ACC112 (cell line): Measurements from ENCODE around the gene TXN2.
"Not testable (repeated sequence)": the region's sequence is repeated elsewhere in the genome, so short reads cannot be mapped to it uniquely, and the experiment has no call there.

Source experiments
- H2AFZ ChIP-seq: fragments of 200-600 bp; sonication (generic); one replicate; pipeline ENCODE4 v1.6.0; 2017; ENCODE audit warnings: antibody characterized with exemption, low read length; ENCODE audit not compliant: unreplicated experiment
- H3K27ac ChIP-seq: fragments of 200-600 bp; sonication (generic); 2 replicates; pipeline ENCODE4 v1.5.1; 2014; ENCODE audit warnings: low read depth, mild to moderate bottlenecking, antibody characterized with exemption, low read length, moderate library complexity
- H3K27me3 ChIP-seq: fragments of 200-600 bp; sonication (generic); 2 replicates; pipeline ENCODE4 v1.6.1; 2014; ENCODE audit warnings: mild to moderate bottlenecking, antibody characterized with exemption, low read length, moderate library complexity, mixed read lengths; ENCODE audit not compliant: insufficient read depth
- H3K36me3 ChIP-seq: fragments of 200-600 bp; sonication (generic); 2 replicates; pipeline ENCODE4 v1.6.1; 2016; ENCODE audit warnings: mild to moderate bottlenecking, antibody characterized with exemption, low read length, moderate library complexity, mixed read lengths; ENCODE audit not compliant: insufficient read depth
- H3K4me1 ChIP-seq: fragments of 200-600 bp; sonication (generic); one replicate; pipeline ENCODE4 v1.6.1; 2016; ENCODE audit warnings: low read length, mixed read lengths; ENCODE audit not compliant: insufficient read depth, unreplicated experiment, control insufficient read depth
- H3K4me3 ChIP-seq: fragments of 200-600 bp; sonication (generic); 2 replicates; pipeline ENCODE4 v1.5.1; 2014; ENCODE audit warnings: mild to moderate bottlenecking, low read depth, low read length
- H3K79me2 ChIP-seq: fragments of 200-600 bp; sonication (generic); one replicate; pipeline ENCODE4 v1.6.0; 2016; ENCODE audit warnings: low read length; ENCODE audit not compliant: control insufficient read depth, unreplicated experiment, insufficient read depth

The TXN2 gene

DNA sequence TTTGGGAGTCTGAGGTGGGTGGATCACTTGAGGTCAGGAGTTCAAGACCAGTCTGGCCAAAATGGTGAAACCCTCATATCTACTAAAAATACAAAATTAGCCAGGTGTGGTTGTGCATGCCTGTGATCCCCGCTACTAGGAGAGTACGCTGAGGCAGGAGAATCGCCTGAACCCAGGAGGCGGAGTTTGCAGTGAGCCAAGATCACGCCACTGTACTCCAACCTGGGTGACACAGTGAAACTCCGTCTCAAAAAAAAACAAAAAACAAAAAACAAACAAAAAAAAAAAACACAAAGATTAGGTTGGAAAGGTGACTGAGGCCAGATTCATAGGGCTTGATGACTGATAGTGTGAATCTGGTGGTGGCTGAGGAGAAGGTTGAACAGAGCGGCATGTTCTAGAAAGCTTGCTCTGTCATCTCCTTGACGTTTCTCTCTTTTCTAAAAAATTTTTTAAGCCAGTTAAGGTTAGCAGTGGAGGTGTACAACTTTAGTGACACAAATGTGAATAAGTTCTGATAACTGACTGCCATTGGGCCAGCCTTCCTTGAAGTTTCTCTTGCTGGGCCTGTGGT, 40.9 kb downstream of the TXN2 start:
- no peak overlapping the region for H3K4me3 ChIP-seq
- no peaks in the 10 kb centered on the region for H3K79me2 ChIP-seq
- no peak overlapping the region for H3K27ac ChIP-seq
- H3K4me1 ChIP-seq: peaks cover 11% of the 10 kb centered on the region
- H2AFZ ChIP-seq: no peak overlapping the region
- no peaks in the 10 kb centered on the region for H3K27me3 ChIP-seq
- H3K36me3 ChIP-seq: no peaks in the 10 kb centered on the region

DNA sequence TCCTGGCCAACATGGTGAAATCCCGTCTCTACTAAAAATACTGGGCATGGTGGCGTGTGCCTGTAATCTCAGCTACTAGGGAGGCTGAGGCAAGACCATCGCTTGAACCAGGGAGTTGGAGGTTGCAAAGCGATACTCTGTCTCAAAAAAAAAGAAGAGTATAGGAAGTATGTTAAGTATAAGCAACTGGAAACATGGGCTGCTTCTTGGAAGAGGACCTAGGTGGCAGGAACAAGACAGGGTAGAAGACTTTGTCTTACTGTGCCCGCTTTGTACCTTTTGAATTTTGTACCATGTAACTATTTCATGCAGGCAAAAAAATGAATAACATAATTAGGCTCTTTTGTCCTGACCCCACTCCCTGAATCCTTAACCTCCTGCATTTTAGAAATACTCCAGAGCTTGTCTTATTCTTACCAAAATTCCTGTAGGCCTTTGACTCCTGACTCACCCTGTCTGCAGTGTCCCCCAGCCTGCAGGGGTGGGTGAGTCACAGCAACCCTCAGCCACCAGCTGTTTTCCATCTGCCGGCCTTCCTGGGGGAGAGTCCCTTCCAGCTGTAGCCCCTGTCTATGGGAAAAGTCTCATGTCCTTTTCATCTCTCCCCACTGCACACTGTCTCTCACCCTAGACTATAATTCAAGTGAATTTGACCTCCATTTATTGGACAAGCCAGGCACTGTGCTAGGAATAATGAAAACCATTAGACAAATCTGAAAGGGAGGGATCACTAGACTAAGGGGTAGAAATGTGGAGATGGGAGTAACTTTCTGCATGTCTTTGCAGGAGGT, 41.8 kb downstream of the TXN2 start:
- peaks cover 11% of the 10 kb centered on the region for H3K4me1 ChIP-seq
- no peak overlapping the region for H2AFZ ChIP-seq
- no peaks in the 10 kb centered on the region for H3K27me3 ChIP-seq
- no peak overlapping the region for H3K27ac ChIP-seq
- no peak overlapping the region for H3K4me3 ChIP-seq
- no peaks in the 10 kb centered on the region for H3K79me2 ChIP-seq
- no peaks in the 10 kb centered on the region for H3K36me3 ChIP-seq

DNA sequence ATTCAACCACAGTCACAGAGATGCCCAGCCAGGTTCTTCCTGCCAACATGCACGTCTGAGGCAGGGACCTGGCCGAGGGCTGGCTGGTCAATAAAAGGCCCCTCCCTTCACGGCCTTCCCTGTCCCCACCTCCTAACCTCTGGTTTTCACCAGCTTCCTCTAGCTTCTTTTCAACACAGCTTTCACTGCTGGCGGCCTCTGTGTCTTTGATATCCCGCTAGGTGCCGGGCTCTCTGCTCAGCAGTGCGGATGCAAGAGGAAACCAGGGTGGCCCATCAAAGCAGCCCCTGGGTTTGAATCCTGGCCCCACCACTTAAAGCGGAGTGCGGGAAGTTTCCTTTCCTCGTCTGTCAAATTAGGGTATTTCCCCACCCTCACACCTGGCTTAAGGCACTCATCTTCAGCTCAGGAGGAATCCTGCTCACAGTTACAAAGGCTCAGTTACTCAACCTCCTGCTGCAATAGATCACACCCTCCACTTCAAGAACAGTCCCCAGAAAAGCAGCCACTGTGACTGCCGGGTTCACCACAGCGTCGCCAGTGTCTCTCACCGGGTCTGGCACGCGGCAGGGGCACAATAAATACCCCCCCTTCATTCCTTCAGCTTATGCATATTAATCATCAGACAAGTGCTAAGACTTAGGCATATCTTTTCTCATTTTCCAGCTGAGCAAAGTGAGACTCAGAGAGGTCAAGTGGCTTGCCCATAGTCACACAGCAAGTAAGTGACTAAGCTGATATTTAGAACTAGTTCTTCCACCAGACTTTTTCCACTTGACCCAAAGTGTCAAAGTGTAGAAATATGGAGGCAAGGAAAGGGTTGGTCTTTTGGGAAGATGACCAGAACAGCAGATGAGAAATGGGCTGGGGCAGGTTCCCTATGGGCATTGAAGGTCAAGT, 45.7 kb downstream of the TXN2 start:
- no peak overlapping the region for H2AFZ ChIP-seq
- no peak overlapping the region for H3K27ac ChIP-seq
- H3K36me3 ChIP-seq: no peaks in the 10 kb centered on the region
- H3K27me3 ChIP-seq: no peaks in the 10 kb centered on the region
- H3K4me3 ChIP-seq: no peak overlapping the region
- H3K79me2 ChIP-seq: no peaks in the 10 kb centered on the region
- H3K4me1 ChIP-seq: peaks cover 19% of the 10 kb centered on the region

DNA sequence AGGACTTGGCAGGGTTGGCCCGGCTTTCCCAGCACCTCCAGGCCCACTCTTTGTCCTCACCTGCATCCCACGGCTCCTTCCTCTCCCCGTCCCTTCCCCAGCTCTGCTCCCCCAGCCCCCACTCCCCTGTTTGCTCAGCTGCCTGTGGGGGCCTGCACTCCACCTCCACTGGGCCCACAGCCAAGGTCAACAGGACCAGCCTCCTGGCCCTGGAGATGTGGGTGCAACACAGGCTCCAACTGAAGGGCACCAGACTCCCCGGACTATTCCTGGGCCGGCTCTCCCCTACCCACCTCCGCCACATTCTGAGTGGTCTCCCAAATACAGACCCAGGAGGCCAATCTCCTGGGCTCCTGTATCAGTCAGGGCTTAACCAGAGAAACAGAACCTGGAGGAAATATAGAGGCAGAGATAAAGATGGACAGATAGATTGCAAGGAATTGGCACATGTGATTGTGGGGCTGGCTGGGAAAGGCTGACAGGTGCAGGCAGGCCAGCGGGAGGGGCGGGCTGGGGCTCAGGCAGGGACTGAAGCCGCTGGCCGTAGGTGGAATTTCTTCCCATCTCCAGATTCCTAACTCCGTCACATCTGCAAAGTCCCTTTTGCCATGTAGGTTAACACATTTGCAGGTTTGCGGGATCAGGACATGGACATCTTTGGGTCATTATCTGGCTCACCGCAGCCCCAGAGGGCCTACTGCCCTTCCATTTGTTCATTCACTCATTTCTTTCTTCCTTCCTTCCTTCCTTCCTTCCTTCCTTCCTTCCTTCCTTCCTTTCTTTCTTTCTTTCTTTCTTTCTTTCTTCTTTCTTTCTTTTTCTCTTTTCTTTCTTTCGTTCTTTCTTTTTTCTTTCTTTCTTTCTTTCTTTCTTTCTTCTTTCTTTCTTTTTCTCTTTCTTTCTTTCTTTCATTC, 47.9 kb downstream of the TXN2 start:
- Histone ChIP-seq H3K36me3 (no peaks in the 10 kb centered on the region), H3K27ac (no peak overlapping the region), H3K27me3 (no peaks in the 10 kb centered on the region), H3K79me2 (no peaks in the 10 kb centered on the region), H3K4me3 (no peak overlapping the region), H2AFZ (no peak overlapping the region), H3K4me1 (peaks cover 8% of the 10 kb centered on the region)

DNA sequence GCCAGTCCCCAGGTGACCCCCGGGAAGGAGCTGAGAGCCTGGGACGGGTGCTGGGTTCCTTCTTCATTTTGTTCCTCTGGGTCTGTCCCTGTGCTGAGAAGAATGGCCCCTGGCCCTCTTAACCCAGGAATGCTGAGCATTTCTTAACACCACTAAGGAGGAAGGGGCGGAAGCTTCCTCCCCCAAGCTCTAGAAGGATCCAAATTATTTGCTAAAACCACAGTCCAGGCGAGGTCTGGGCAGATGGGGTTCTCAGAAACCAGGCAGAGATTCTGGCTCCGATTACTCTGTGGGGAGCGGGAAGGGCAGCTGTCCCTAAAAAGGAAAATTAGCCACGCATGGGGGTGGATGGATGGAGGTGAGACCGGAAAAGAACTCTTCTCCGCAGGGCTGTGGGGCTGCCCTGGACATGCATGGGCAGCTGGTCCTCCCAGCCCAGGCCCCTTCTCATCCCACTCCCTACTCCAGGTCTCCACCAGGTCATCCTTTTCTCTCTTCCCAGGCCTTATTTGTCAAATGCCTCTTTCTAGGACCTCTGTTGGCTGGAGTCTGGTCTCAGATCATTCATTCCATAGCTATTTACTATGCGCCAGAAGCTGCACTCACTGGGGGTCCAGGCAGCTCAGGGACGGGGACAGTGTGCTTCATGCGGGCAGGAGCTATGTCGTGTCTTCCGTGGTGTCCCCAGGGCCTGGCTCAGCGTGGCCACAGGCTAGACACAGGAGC, 48.7 kb downstream of the TXN2 start:
- no peaks in the 10 kb centered on the region for H3K36me3 ChIP-seq
- peaks cover 8% of the 10 kb centered on the region for H3K4me1 ChIP-seq
- H3K27ac ChIP-seq: no peak overlapping the region

DNA sequence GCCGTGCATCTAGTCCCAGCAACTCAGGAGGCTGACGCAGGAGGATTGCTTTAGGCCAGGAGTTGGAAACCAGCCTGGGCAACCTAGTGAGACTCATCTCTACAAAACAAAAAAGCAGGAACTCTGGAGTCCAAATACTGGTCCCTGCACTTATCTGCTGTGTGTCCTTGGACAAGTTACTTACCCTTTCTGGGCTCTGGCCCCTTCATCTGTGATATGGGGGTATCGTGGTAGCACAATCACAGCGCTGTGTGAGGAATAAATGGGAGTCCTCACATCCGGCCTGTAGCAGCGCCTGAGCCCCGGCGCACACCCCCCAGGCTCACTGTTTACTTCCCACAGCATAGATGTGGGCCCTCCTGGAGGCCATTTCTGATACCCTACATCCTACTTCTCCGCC, 49.5 kb downstream of the TXN2 start:
- H3K4me1 ChIP-seq: peaks cover 8% of the 10 kb centered on the region
- no peaks in the 10 kb centered on the region for H3K36me3 ChIP-seq
- no peak overlapping the region for H3K4me3 ChIP-seq
- H3K79me2 ChIP-seq: no peaks in the 10 kb centered on the region
- H2AFZ ChIP-seq: no peak overlapping the region
- no peak overlapping the region for H3K27ac ChIP-seq
- no peaks in the 10 kb centered on the region for H3K27me3 ChIP-seq

More for the DNA sequence above, 48.7 kb downstream of the TXN2 start:
- Histone ChIP-seq H3K4me3 (no peak overlapping the region), H3K79me2 (no peaks in the 10 kb centered on the region), H2AFZ (no peak overlapping the region), H3K27me3 (no peaks in the 10 kb centered on the region)

DNA sequence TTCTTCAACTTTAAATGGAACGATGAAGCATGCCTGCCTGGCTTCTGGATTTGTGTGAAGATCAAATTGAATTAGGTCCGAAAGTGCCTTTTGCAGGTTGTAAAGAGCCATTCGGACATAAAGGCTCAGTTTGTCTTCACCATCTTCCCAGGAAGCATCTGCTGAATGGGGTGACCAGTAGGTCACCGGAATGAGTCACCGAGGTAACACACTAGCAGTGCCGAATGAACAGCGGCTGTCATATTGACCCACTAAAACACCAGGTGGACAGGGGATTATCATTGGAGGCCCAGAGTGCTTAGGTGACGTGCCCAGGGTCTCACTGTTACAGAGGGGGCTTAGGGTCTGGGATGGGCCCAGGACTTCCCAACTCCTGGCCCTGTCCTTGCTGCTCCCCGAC, 50.6 kb downstream of the TXN2 start:
- H3K36me3 ChIP-seq: no peaks in the 10 kb centered on the region
- H3K27me3 ChIP-seq: no peaks in the 10 kb centered on the region
- H3K79me2 ChIP-seq: no peaks in the 10 kb centered on the region
- no peak overlapping the region for H3K4me3 ChIP-seq
- no peak overlapping the region for H2AFZ ChIP-seq
- H3K27ac ChIP-seq: no peak overlapping the region
- peaks cover 15% of the 10 kb centered on the region for H3K4me1 ChIP-seq

DNA sequence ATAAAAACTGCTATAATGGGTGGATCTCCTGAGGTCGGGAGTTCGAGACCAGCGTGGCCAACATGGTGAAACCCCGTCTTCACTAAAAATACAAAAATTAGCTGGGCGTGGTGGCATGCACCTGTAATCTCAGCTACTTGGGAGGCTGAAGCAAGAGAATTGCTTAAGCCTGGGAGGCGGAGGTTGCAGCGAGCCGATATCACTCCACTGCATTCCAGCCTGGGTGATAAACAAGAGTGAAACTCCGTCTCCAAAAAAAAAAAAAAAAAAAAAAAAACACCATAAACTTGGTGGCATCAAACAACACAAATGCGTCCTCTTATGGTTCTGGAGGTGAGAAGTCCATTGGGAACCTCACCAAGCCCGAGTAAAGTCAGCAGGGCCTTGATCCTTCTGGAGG, 53.5 kb downstream of the TXN2 start:
- H3K36me3 ChIP-seq, H3K79me2 ChIP-seq, H3K4me3 ChIP-seq, H3K27ac ChIP-seq, H2AFZ ChIP-seq, H3K27me3 ChIP-seq: not testable (repeated sequence)
- H3K4me1 ChIP-seq: peaks cover 13% of the 10 kb centered on the region

DNA sequence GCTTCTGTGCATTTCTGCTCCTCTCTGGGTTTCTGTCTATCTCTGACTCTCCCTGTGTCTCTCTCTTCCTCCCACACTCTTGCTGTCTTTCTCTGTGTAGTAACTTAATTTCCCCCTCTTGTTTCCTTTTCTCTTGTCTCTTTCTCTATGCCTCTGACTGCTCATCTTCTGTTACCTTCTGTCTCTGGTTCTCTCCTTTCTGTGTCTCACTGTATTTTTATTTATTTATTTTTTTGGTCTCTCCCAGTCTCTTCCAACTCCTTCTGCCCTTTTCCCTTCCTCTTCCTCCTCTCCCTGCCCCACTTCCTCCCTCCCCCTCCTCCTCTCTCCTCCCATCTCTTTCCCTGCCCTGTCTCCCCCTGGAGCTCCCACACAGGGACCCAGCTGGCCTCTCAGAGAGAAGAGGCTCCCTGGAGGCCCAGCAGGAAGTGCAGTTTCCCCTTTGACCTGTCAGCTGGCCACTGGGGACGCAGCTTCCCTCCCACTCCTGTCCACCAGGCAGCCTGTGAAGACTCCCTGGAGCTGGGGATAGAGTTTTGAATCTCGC, 55.4 kb downstream of the TXN2 start:
- no peaks in the 10 kb centered on the region for H3K36me3 ChIP-seq
- H3K4me1 ChIP-seq: peaks cover 10% of the 10 kb centered on the region
- no peaks in the 10 kb centered on the region for H3K27me3 ChIP-seq
- no peak overlapping the region for H2AFZ ChIP-seq
- H3K4me3 ChIP-seq: no peak overlapping the region
- H3K27ac ChIP-seq: no peak overlapping the region
- H3K79me2 ChIP-seq: no peaks in the 10 kb centered on the region
